ENCODE data around the gene FOXO3.

GRCh38 chr6:108578595-108579327 lies 18.0 kb downstream of the FOXO3 start:
- TF ChIP-seq POLR2AphosphoS5 (IDR thresholded peaks at IDR 0.05): no peak
- no peak for TF ChIP-seq CTCF (IDR thresholded peaks at IDR 0.05)
- TF ChIP-seq POLR2A (IDR thresholded peaks at IDR 0.05): no peak
